Measurements from ENCODE around the gene S100A3.
"Not testable (repeated sequence)": the region's sequence is repeated elsewhere in the genome, so short reads cannot be mapped to it uniquely, and the experiment has no call there.

S100A3 gene

DNA sequence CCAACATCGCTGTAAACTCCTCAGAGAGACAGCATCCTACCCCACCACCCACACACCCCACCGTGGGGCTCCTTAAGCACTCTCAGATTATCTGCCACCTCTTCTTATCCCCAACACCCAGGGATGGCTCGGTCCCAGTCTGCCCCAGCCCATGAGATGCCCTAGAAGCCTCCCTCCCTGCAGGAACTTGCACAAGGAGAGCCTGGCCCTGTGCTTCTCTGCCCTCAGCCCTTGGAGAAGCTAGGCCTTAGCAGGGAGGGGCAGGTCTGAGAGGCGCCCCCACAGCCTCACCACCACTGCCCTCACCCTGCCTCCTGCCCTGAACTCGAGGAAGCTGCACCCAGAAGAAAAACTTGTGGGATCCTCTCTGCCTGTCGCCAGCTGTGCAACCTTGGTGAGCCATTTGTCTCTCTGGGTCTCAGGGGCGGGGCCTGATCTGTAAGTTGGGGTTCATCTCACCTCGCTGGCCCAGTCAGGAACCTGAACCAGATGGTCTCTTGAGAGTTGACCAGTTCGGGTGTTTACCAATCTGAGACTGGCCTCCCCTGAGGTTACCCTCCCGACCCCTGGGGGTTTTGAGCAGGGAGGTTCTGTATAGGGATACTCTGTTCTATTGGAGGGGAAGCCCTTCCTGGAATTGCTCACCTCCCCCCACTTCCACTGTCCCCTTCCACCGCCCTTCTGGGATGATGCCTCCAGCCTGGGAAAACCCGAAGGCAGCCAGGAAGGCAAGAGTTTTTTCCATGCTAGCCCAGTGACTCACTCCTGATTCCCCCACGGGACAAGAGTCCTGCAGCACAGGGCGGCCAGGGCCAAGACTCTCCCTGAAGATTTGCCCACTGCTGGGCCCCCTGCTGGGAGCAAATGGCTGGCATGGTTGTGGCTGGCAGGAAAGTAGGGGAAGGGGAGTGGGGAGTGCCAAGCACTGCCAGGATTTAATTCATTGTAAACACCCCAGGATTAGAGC, at the start of gene S100A3:
Gene S100A3, minus strand, starts transcription at position 537 of the 967 bp plus-strand sequence. CDS start 773 bp downstream, outside the sequence.
- TF ChIP-seq, protein P1, sequence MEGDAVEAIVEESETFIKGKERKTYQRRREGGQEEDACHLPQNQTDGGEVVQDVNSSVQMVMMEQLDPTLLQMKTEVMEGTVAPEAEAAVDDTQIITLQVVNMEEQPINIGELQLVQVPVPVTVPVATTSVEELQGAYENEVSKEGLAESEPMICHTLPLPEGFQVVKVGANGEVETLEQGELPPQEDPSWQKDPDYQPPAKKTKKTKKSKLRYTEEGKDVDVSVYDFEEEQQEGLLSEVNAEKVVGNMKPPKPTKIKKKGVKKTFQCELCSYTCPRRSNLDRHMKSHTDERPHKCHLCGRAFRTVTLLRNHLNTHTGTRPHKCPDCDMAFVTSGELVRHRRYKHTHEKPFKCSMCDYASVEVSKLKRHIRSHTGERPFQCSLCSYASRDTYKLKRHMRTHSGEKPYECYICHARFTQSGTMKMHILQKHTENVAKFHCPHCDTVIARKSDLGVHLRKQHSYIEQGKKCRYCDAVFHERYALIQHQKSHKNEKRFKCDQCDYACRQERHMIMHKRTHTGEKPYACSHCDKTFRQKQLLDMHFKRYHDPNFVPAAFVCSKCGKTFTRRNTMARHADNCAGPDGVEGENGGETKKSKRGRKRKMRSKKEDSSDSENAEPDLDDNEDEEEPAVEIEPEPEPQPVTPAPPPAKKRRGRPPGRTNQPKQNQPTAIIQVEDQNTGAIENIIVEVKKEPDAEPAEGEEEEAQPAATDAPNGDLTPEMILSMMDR (IDR thresholded peaks at IDR 0.05; ENCODE audit: extremely low read depth, missing control alignments) = no peak
- DNase-seq (ENCODE audit: low spot score) = no peak

DNA sequence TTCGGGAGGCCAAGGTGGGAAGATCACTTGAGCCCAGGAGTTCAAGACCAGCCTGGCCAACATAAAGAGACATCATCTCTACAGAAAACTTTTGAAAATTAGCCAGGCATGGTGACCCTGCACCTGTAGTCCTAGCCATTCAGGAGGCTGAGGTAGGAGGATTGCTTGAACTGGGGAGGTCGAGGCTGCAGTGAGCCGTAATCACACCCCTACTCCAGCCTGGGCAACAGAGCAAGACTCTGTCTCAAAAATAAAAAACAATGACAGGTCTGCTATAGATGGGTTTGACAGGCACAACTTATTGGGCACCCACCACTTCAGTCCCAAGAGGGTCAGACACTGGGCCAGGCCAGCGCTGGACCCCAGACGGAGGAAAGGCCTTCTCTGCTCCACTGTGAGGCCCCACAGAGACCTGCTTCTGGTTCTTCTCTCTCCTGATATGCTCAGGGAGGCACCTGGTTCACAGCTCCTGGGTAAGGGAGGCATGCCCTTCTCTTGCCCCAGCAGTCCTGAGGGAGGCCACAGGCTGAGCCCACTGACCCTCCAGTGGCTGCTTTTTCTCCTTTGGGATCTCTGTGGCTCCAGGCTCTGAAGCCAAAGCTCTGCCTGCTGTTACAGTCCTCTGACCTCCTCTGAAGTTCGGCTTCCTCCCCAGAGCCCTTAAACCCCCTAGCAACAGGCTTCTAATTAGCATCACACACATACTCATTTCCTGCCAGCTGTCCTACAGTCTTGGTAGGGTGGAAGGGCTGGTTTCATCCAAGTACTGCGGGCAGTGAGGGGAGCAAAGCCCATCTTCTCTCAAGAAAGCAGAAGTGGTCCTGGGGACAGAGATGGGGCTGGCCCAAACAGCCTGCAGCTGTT, 49.5 kb upstream of the S100A3 start:
- TF ChIP-seq, protein P1 (IDR thresholded peaks at IDR 0.05; ENCODE audit: extremely low read depth, missing control alignments) = no peak
- peak; percentile 87 for DNase-seq (ENCODE audit: low spot score)

DNA sequence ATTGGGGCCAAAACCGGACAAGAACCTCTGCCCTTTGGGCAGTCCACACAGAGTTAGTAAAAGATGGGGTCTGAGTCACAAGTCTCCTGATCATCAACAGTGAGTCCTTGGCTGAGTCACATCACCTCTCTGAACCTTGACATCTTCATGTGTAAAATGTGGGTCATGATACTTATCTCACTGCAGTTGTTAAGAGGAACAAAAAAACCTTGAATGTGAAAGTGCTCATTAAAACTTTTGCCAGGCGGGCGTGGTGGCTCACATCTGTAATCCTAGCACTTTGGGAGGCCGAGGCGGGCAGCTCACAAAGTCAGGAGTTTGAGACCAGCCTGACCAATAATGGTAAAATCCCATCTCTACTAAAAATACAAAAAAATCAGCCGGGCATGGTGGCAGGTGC, 48.1 kb upstream of the S100A3 start:
- no peak for DNase-seq (ENCODE audit: low spot score)

DNA sequence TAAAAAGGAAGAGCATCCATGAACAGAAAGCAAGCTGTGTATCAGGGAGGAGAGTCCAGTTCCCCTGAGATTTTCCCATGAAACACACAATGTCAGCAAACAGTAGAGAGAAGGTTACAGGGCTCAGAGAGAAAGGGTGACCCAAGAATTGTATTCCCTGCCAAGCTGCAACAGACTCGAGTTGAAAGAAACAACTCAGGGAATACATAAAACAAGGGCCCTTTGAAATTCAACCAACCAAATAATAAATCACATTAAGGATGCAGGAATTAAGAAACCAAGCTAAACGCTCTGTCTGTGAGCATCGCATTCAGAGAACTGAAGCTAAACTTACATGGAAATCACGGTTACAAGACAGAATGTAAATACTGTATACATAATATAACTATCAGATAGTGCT, 43.7 kb upstream of the S100A3 start:
- DNase-seq (ENCODE audit: low spot score) = no peak
- TF ChIP-seq, protein P1 (IDR thresholded peaks at IDR 0.05; ENCODE audit: extremely low read depth, missing control alignments) = no peak

More for the DNA sequence above, 48.1 kb upstream of the S100A3 start:
- TF ChIP-seq, protein P1 (IDR thresholded peaks at IDR 0.05; ENCODE audit: extremely low read depth, missing control alignments) = no peak

- DNase-seq (ENCODE audit: low spot score) = no peak
These were observed 39.4 kb upstream of the S100A3 start for GRCh38 chr1:153588482-153588881.

GRCh38 chr1:153588033-153588432, 39.0 kb upstream of the S100A3 start:
- not testable (repeated sequence) for DNase-seq (ENCODE audit: low spot score)

More at GRCh38 chr1:153588482-153588881, 39.4 kb upstream of the S100A3 start:
- TF ChIP-seq, protein P1 (IDR thresholded peaks at IDR 0.05; ENCODE audit: extremely low read depth, missing control alignments) = no peak

DNA sequence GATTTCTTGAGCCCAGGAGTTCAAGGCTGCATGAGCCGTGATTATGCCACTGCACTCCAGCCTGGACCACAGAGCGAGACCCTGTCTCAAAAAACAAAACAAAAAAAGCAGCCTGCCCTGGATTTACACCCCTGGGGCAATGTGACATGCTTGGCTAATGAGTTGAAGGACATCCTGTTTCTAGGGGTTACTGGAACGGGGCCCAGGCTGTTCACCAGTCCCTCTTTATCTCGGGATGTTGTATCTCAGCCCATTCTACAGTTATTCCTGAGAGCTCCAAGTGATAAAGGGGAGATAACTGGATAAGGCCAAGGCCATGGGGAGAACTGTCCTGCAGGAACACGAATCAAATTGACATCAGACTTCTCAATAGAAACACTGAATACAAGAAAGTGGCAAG, 38.3 kb upstream of the S100A3 start:
- no peak for DNase-seq (ENCODE audit: low spot score)
- TF ChIP-seq, protein P1 (IDR thresholded peaks at IDR 0.05; ENCODE audit: extremely low read depth, missing control alignments) = no peak
